Stimulated activated CD4-positive, alpha-beta T cell treated with anti-CD3 and anti-CD28 coated beads, Interleukin-2, amount 100 ng/mL, for 48 hours (primary cell): Measurements from ENCODE around the gene SYNGR2.
A peak's percentile ranks its signal among the peaks of the same experiment; 100 is the strongest.

ENCODE experiments used
- DNase-seq, 2 donors: peaks; one replicate each; pipeline ENCODE4 v3.0.0-alpha.2; 2020

Gene SYNGR2

GRCh38 chr17:78168242-78168902 is at the start of gene SYNGR2:
SYNGR2 (plus strand) TSS chr17:78168581; CDS start chr17:78168617, 36 bp downstream.
- peak; percentile 83 to 92 for DNase-seq

GRCh38 chr17:78118801-78119241 is 49.6 kb upstream of the SYNGR2 start:
- no peak for DNase-seq

GRCh38 chr17:78120537-78120936 is 47.8 kb upstream of the SYNGR2 start:
- DNase-seq = no peak

GRCh38 chr17:78120971-78121800 is 47.2 kb upstream of the SYNGR2 start:
- DNase-seq = no peak

- DNase-seq = no peak
These were observed 46.6 kb upstream of the SYNGR2 start for GRCh38 chr17:78121801-78122215.

GRCh38 chr17:78122216-78122930 is 46.0 kb upstream of the SYNGR2 start:
- DNase-seq = no peak

GRCh38 chr17:78122931-78123249 is 45.5 kb upstream of the SYNGR2 start:
- DNase-seq = no peak

- no peak for DNase-seq
These were observed 45.0 kb upstream of the SYNGR2 start for GRCh38 chr17:78123258-78123929.

- DNase-seq = no peak
These were observed 44.1 kb upstream of the SYNGR2 start for GRCh38 chr17:78124081-78124835.

- DNase-seq = no peak
These were observed 43.6 kb upstream of the SYNGR2 start for GRCh38 chr17:78124836-78125137.

- DNase-seq = no peak
These were observed 43.1 kb upstream of the SYNGR2 start for GRCh38 chr17:78125138-78125913.

- no peak for DNase-seq
These were observed 42.1 kb upstream of the SYNGR2 start for GRCh38 chr17:78125976-78126894.

- DNase-seq = no peak
These were observed 41.5 kb upstream of the SYNGR2 start for GRCh38 chr17:78126895-78127238.

- DNase-seq = peak in 1 of 2 donors; percentile 52
These were observed 41.0 kb upstream of the SYNGR2 start for GRCh38 chr17:78127239-78127887.

- DNase-seq = no peak
These were observed 40.4 kb upstream of the SYNGR2 start for GRCh38 chr17:78127888-78128550.

GRCh38 chr17:78128551-78129350 is 39.6 kb upstream of the SYNGR2 start, which contains the start of gene TMC6:
TMC6 (minus strand) TSS chr17:78128755; CDS start chr17:78126832, 1,923 bp downstream.
- peak in 1 of 2 donors; percentile 55 for DNase-seq

GRCh38 chr17:78129351-78130089 is 38.9 kb upstream of the SYNGR2 start:
- no peak for DNase-seq

GRCh38 chr17:78130090-78130436 is 38.3 kb upstream of the SYNGR2 start:
- no peak for DNase-seq
